Choroid plexus epithelial cell (primary cell): ENCODE data around the gene ATOH8.

Experiments used
- DNase-seq: peaks from one replicate; pipeline ENCODE4 v3.0.0-alpha.2; 2010; ENCODE audit warnings: low read depth
- H3K4me3 ChIP-seq: 2 replicates; pipeline ENCODE4 v1.5.1; 2011; ENCODE audit warnings: low read depth, mild to moderate bottlenecking, control low read depth, low read length, moderate library complexity
- TF ChIP-seq, protein P1 (sequence below): conservative IDR thresholded peaks from 2 replicates; pipeline ENCODE4 v1.5.1; 2011; ENCODE audit warnings: low read depth, mild to moderate bottlenecking, control low read depth, inconsistent platforms, low read length, moderate library complexity

The ATOH8 gene

DNA sequence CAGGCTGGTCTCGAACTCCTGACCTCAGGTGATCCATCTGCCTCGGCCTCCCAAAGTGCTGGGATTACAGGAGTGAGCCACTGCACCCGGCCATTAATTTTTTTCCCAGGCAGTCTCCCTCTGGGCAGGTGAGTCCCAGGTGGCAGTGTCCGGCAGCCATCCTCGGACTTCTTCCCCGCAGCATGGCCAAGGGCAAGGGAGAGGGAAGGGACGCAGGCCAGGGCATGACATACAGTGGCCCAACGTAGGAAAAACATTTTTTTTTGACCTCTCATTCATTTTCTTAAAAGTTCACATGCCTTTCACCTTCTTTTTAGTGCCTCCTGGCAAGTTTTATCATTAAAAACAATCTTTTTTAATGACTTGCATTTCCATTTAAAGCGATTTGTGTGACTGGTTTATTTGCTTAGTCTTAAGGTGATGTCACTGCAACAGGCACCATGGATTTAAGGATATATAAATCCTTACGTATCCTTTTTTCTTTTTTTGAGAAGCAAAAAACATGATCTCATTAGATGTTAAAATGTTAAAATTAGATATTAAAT lies 23.0 kb upstream of the ATOH8 start:
- H3K4me3 ChIP-seq, result no peak overlapping the region
- TF ChIP-seq, protein P1, sequence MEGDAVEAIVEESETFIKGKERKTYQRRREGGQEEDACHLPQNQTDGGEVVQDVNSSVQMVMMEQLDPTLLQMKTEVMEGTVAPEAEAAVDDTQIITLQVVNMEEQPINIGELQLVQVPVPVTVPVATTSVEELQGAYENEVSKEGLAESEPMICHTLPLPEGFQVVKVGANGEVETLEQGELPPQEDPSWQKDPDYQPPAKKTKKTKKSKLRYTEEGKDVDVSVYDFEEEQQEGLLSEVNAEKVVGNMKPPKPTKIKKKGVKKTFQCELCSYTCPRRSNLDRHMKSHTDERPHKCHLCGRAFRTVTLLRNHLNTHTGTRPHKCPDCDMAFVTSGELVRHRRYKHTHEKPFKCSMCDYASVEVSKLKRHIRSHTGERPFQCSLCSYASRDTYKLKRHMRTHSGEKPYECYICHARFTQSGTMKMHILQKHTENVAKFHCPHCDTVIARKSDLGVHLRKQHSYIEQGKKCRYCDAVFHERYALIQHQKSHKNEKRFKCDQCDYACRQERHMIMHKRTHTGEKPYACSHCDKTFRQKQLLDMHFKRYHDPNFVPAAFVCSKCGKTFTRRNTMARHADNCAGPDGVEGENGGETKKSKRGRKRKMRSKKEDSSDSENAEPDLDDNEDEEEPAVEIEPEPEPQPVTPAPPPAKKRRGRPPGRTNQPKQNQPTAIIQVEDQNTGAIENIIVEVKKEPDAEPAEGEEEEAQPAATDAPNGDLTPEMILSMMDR, result no peak
- DNase-seq, result no peak

DNA sequence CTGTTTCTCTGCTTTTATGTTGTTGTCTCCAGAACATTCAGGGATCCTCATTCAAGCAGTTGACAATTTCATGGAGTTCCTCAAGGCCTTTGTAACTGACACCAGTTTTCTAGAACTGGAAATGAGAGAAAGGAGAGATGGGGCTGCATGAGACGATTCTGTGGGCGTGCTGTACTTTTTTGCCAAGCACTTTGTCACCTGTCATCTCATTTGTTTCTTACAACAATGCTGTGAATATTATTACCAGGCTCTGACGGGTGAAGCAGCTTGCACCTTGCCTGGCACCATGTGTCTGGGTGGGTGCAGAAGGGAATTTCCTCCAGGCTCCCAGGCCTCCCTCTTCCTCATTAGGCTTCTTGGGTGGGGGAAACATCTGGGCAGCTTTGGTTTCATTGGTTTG lies 22.2 kb upstream of the ATOH8 start:
- H3K4me3 ChIP-seq, result no peak overlapping the region
- TF ChIP-seq, protein P1, result no peak
- DNase-seq, result no peak

DNA sequence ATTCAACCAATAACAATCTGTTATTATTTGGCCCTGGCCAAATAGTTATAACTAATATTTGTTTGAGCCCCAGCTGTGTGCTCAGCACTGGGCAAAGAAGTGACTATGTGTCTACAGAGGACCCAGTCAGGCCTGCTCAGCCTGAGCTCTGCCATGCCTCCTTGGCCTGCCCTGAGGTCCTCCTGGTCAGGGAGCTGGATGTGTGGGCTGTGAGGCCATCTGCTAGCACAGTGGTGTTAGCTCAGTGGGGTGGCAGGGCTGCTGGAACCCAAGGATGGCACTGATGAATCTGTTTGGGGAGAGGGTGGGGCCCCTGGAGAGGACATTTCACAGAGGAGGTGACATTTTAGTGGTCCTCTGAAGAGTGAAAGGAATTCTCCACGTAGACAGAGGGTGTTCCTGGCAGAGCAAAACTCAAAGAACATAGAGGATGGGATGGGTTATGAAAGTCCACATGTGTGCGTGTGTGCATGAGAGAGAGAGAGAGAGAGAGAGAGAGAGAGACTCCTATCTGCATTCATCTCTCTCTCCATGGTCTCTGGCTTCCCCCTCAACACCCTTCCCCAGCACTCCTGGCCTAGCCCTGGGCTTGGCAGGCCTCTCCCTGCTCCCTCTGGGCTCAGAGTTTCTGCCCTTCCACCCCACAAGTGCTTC lies 21.2 kb upstream of the ATOH8 start:
- no peak for DNase-seq
- no peak overlapping the region for H3K4me3 ChIP-seq
- TF ChIP-seq, protein P1, result no peak

DNA sequence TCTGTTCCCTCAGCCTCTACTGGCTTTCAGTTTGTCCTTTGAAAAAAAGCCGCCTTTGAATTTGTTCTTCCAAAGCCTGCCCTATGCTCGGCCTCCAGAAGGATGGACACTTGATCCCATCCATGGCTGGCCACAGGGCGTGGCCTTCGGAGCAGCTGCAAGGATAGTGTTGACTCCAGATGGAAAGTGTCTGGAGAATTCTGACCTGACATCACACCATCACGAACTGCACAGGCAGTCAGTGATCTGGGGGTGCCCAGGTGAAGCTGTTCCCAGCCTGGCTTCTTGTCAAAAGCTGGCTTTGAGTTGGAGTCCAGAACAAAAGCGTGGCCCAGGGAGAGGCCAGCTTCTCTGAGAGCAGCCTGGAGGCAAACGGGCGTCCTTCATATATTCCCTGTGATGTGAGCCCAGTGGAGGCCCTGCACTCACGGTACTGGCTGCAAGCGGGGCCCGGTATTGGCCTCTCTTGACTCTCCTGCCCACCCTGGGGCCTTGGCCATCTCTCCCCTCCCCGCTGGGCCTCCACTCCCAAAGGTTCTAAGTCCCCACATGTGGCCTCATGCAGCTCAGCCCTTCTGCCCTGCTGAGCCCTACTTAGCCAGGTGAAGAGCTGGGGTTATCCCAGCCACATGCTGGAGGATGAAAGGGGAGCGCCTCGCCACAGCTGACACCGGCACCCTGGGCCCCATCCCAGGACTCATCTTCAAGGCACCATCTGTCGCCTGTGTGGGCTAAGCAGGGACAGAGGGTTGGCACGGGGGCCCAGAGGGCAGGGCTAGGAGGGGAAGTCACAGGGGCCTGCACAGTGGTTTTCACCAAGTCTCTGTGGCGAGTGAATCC lies 20.4 kb upstream of the ATOH8 start:
- no peak for DNase-seq
- no peak overlapping the region for H3K4me3 ChIP-seq
- TF ChIP-seq, protein P1, result no peak

DNA sequence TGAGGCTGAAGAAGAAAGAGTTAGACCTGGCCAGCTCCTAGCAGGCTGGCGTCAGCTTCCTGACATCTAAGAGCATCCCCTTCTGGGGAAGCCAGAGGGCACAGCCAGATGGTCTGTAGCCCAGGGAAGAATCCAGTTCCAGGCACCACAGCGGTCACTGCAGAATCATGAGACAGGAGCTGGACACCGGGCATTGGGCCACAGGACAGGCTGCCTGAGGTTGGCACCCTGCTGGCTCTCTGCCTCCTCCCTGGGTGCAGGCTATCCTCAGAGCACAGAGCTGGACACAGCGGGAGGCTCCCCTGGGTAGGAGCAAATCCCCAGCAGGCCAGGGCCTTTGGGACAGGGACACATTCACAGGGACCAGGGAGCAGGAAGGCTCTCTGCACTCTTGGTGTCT lies 19.8 kb upstream of the ATOH8 start:
- no peak for DNase-seq
- H3K4me3 ChIP-seq, result no peak overlapping the region
- TF ChIP-seq, protein P1, result no peak

DNA sequence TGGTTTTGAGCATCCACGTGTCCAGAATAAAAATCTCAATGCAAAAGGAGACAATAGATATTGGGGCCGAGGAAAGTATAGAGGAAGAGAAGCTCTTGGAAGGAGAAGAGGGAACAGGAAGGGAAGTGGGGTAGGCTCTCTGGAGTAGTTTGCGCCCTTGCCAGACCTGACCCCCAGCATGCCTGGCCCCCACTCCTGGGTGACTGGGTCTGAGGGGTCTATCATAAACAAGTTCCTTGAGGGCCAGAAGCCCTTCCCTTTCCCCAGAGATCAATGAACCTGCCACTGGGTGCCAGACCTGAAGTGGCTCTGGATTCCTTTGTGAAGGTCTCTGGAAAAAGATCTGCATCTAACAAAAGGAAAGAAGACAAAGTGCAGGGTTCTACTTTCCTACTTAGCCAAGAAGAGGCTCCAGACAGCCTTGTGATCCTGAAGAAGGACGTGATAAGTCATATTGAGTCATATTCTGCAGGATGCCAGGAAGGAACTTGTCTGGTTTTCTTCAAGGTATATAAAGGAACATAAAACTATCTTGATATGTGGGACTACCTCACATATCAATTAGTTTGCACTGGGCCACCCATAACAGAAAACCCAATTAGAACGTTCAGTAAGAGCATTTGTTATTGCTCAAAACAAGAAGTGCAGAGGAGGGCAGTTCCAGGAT lies 18.7 kb upstream of the ATOH8 start:
- no peak overlapping the region for H3K4me3 ChIP-seq
- no peak for DNase-seq
- TF ChIP-seq, protein P1, result no peak
